ENCODE measurements around the gene RALGPS1.

The RALGPS1 gene

GRCh38 chr9:127214421-127215267, 300.1 kb downstream of the RALGPS1 start:
- in situ Hi-C loops (cut with MboI; ENCODE audit: low sequenced_read_pairs) = loop anchor here (25.0 kb wide), 1 partner anchor 698 kb away; the partner anchor contains the start of gene ST6GALNAC4

- in situ Hi-C loops (cut with MboI; ENCODE audit: low sequenced_read_pairs) = loop anchor here (25.0 kb wide), 1 partner anchor 697 kb away; the partner anchor contains the start of gene ST6GALNAC4
These were observed 301.0 kb downstream of the RALGPS1 start for GRCh38 chr9:127215268-127216209.

- in situ Hi-C loops (cut with MboI; ENCODE audit: low sequenced_read_pairs) = loop anchor here (25.0 kb wide), 1 partner anchor 696 kb away; the partner anchor contains the start of gene ST6GALNAC4
These were observed 301.8 kb downstream of the RALGPS1 start for GRCh38 chr9:127216210-127216887.

- in situ Hi-C loops (cut with MboI; ENCODE audit: low sequenced_read_pairs) = loop anchor here (25.0 kb wide), 1 partner anchor 695 kb away; the partner anchor contains the start of gene ST6GALNAC4
These were observed 302.3 kb downstream of the RALGPS1 start for GRCh38 chr9:127216888-127217217.

- in situ Hi-C loops (cut with MboI; ENCODE audit: low sequenced_read_pairs) = loop anchor here (25.0 kb wide), 1 partner anchor 693 kb away; the partner anchor contains the start of gene ST6GALNAC4
These were observed 304.2 kb downstream of the RALGPS1 start for GRCh38 chr9:127218818-127219217.

- in situ Hi-C loops (cut with MboI; ENCODE audit: low sequenced_read_pairs) = loop anchor here (25.0 kb wide), 1 partner anchor 693 kb away; the partner anchor contains the start of gene ST6GALNAC4
These were observed 304.9 kb downstream of the RALGPS1 start for GRCh38 chr9:127219520-127219919.

GRCh38 chr9:127221695-127222094, 307.1 kb downstream of the RALGPS1 start:
- in situ Hi-C loops (cut with MboI; ENCODE audit: low sequenced_read_pairs) = loop anchor here (25.0 kb wide), 1 partner anchor 691 kb away; the partner anchor contains the start of gene ST6GALNAC4

- in situ Hi-C loops (cut with MboI; ENCODE audit: low sequenced_read_pairs) = loop anchor here (25.0 kb wide), 1 partner anchor 690 kb away; the partner anchor contains the start of gene ST6GALNAC4
These were observed 308.0 kb downstream of the RALGPS1 start for GRCh38 chr9:127222388-127223095.

GRCh38 chr9:127223266-127223665, 308.7 kb downstream of the RALGPS1 start:
- in situ Hi-C loops (cut with MboI; ENCODE audit: low sequenced_read_pairs) = loop anchor here (25.0 kb wide), 1 partner anchor 689 kb away; the partner anchor contains the start of gene ST6GALNAC4

GRCh38 chr9:127223810-127224177, 309.2 kb downstream of the RALGPS1 start:
- in situ Hi-C loops (cut with MboI; ENCODE audit: low sequenced_read_pairs) = loop anchor here (25.0 kb wide), 1 partner anchor 689 kb away; the partner anchor contains the start of gene ST6GALNAC4

- in situ Hi-C loops (cut with MboI; ENCODE audit: low sequenced_read_pairs) = loop anchor here (25.0 kb wide), 1 partner anchor 688 kb away; the partner anchor contains the start of gene ST6GALNAC4
These were observed 309.7 kb downstream of the RALGPS1 start for GRCh38 chr9:127224178-127224882.

- in situ Hi-C loops (cut with MboI; ENCODE audit: low sequenced_read_pairs) = loop anchor here (25.0 kb wide), 1 partner anchor 687 kb away; the partner anchor contains the start of gene ST6GALNAC4
These were observed 310.5 kb downstream of the RALGPS1 start for GRCh38 chr9:127224883-127225739.

- in situ Hi-C loops (cut with MboI; ENCODE audit: low sequenced_read_pairs) = no loop called here
These were observed 311.4 kb downstream of the RALGPS1 start for GRCh38 chr9:127225801-127226625.

- in situ Hi-C loops (cut with MboI; ENCODE audit: low sequenced_read_pairs) = no loop called here
These were observed 315.3 kb downstream of the RALGPS1 start for GRCh38 chr9:127229691-127230417.

- in situ Hi-C loops (cut with MboI; ENCODE audit: low sequenced_read_pairs) = no loop called here
These were observed 317.1 kb downstream of the RALGPS1 start for GRCh38 chr9:127231666-127232065.

GRCh38 chr9:127232833-127233549, 318.4 kb downstream of the RALGPS1 start:
- in situ Hi-C loops (cut with MboI; ENCODE audit: low sequenced_read_pairs) = no loop called here

All from HL-60/S4 (cell line).